Keratinocyte (primary cell): Measurements from ENCODE around the gene SLCO3A1. TPM values are rescaled to one million over a fixed set of nuclear protein-coding genes. Genes with fewer than 3 reads are reported as not detected.

Experiments used
- DNase-seq: peaks from one replicate; pipeline ENCODE4 v3.0.0-alpha.2; 2011; ENCODE audit warnings: low read depth, missing footprints, low spot score
- FAIRE-seq: peaks from 2 replicates; lab custom pipeline; 2011; peaks lifted over from hg19 to GRCh38; lab: Jason Lieb, UNC
- H2AFZ ChIP-seq: 2 replicates; pipeline ENCODE4 v1.6.0; 2012; ENCODE audit warnings: low read length, control low read depth, inconsistent platforms; ENCODE audit not compliant: control insufficient read depth
- H3K27ac ChIP-seq: 2 replicates; pipeline ENCODE4 v1.5.1; 2011; ENCODE audit warnings: low read length; ENCODE audit not compliant: control insufficient read depth, insufficient read depth
- H3K27me3 ChIP-seq: 3 replicates; pipeline ENCODE4 v1.6.0; 2011; ENCODE audit warnings: low read length; ENCODE audit not compliant: control insufficient read depth, insufficient read depth; ENCODE audit errors: extremely low read depth
- H3K36me3 ChIP-seq, 2 experiments: 2 replicates in 1 of 2; 3 replicates in 1 of 2; pipeline ENCODE4 v1.5.1; 2011; ENCODE audit warnings: low read length in 2 of 2, mild to moderate bottlenecking in 1 of 2; ENCODE audit not compliant: control insufficient read depth in 2 of 2, insufficient read depth in 2 of 2; ENCODE audit errors: extremely low read depth in 1 of 2
- H3K4me1 ChIP-seq: 3 replicates; pipeline ENCODE4 v1.5.1; 2011; ENCODE audit warnings: low read length; ENCODE audit not compliant: control insufficient read depth, insufficient read depth; ENCODE audit errors: extremely low read depth
- H3K4me2 ChIP-seq: 3 replicates; pipeline ENCODE4 v1.6.0; 2011; ENCODE audit warnings: low read depth, low read length; ENCODE audit not compliant: control insufficient read depth, insufficient read depth; ENCODE audit errors: extremely low read depth
- H3K4me3 ChIP-seq, 3 experiments: fragments of 200-600 bp in 1 of 3; sonication (generic) in 1 of 3; 2 replicates in 2 of 3; 3 replicates in 1 of 3; pipeline ENCODE4 v1.5.1; 2011 to 2016; ENCODE audit warnings: low read length in 3 of 3, mild to moderate bottlenecking in 3 of 3, control low read depth in 2 of 3, inconsistent platforms in 1 of 3, low read depth in 1 of 3, mixed read lengths in 1 of 3, mixed run types in 1 of 3, moderate library complexity in 1 of 3; ENCODE audit not compliant: control insufficient read depth in 2 of 3, insufficient read depth in 2 of 3; ENCODE audit errors: extremely low read depth in 1 of 3
- H3K79me2 ChIP-seq: 2 replicates; pipeline ENCODE4 v1.6.0; 2012; ENCODE audit warnings: low read length; ENCODE audit not compliant: control insufficient read depth, insufficient read depth
- H3K9ac ChIP-seq: 3 replicates; pipeline ENCODE4 v1.6.0; 2011; ENCODE audit warnings: low read length; ENCODE audit not compliant: control insufficient read depth, insufficient read depth; ENCODE audit errors: extremely low read depth
- H3K9me1 ChIP-seq: 3 replicates; pipeline ENCODE4 v1.6.0; 2011; ENCODE audit warnings: low read length; ENCODE audit not compliant: control insufficient read depth, insufficient read depth; ENCODE audit errors: extremely low read depth
- H3K9me3 ChIP-seq: 2 replicates; pipeline ENCODE4 v1.5.1; 2012; ENCODE audit warnings: low read depth, low read length; ENCODE audit not compliant: control insufficient read depth
- H4K20me1 ChIP-seq: 3 replicates; pipeline ENCODE4 v1.6.0; 2011; ENCODE audit warnings: low read length; ENCODE audit not compliant: control insufficient read depth, insufficient read depth; ENCODE audit errors: extremely low read depth
- CTCF ChIP-seq, 3 experiments: IDR thresholded peaks in 1 of 3; conservative IDR thresholded peaks in 1 of 3; optimal IDR thresholded peaks in 1 of 3; 2 replicates in 2 of 3; 3 replicates in 1 of 3; pipeline versions ENCODE3 to v1.5.1; 2011; ENCODE audit warnings: low read length in 3 of 3, mild to moderate bottlenecking in 3 of 3, moderate library complexity in 2 of 3, control low read depth in 1 of 3, inconsistent platforms in 1 of 3; ENCODE audit not compliant: insufficient read depth in 2 of 3; ENCODE audit errors: extremely low read depth in 1 of 3
- EZH2 ChIP-seq: IDR thresholded peaks from one replicate; pipeline ENCODE4 v1.6.1; 2012; ENCODE audit warnings: inconsistent platforms, mild to moderate bottlenecking, low read length, moderate library complexity
- dilution Hi-C: fragments of 300-500 bp; cut with MboI; formaldehyde crosslinking; loops from one replicate; pipeline ENCODE4 v1.7.0; 2020; ENCODE audit warnings: low sequenced_read_pairs; ENCODE audit not compliant: extremely low pct_ligation_motif_present
- polyA plus RNA-seq, 5 experiments: library from polyadenylated mRNA; depleted of rRNA in 3 of 5; stranded (reverse) in 3 of 5; stranded (forward) in 1 of 5; unstranded in 1 of 5; fragments of >200 nt; gene quantifications; 1 replicate in 1 of 5; 2 replicates in 3 of 5; 3 replicates in 1 of 5; pipeline versions ENCODE4 v1.2.1 to v1.2.3, GENCODE V29; 2011 to 2012; ENCODE audit warnings: missing spikeins in 2 of 5, low read depth in 1 of 5, low replicate concordance in 1 of 5

Gene SLCO3A1
- polyA plus RNA-seq, 1 donor (not counting 4 experiments of a cell fraction or from before 2014, with no cell fraction given) = 21.3 TPM

GRCh38 chr15:91919014-91919534 lies 65.6 kb downstream of the SLCO3A1 start:
- peaks cover 2% of the 10 kb centered on the region for H3K9me1 ChIP-seq
- no peak overlapping the region for H3K9ac ChIP-seq
- H3K9me3 ChIP-seq = no peaks in the 10 kb centered on the region
- H4K20me1 ChIP-seq = no peaks in the 10 kb centered on the region
- H3K27me3 ChIP-seq = no peaks in the 10 kb centered on the region
- dilution Hi-C loops = no loop called here
- H3K27ac ChIP-seq = no peak overlapping the region
- H3K79me2 ChIP-seq = peaks cover 35% of the 10 kb centered on the region
- no peak overlapping the region for H3K4me3 ChIP-seq
- H3K4me1 ChIP-seq = no peaks in the 10 kb centered on the region
- H2AFZ ChIP-seq = no peak overlapping the region
- FAIRE-seq = no peak
- no peak overlapping the region for H3K4me2 ChIP-seq
- H3K36me3 ChIP-seq = peaks cover 2 to 3% of the 10 kb centered on the region in 2 experiments
- TF ChIP-seq CTCF (optimal IDR thresholded peaks at IDR 0.05 in 1 of 3, IDR thresholded peaks at IDR 0.05 in 1 of 3, conservative IDR thresholded peaks at IDR 0.05 in 1 of 3; ENCODE audit: extremely low read depth in 1 of 3, insufficient read depth in 2 of 3, low read length in 3 of 3) (no peak), EZH2 (no peak)
- DNase-seq = no peak

- no peak for DNase-seq
- H3K27ac ChIP-seq = peak overlapping the region; percentile 32
These were observed 67.8 kb downstream of the SLCO3A1 start for GRCh38 chr15:91921188-91921842.

More at GRCh38 chr15:91921188-91921842, 67.8 kb downstream of the SLCO3A1 start:
- no peak for TF ChIP-seq CTCF (optimal IDR thresholded peaks at IDR 0.05 in 1 of 3, IDR thresholded peaks at IDR 0.05 in 1 of 3, conservative IDR thresholded peaks at IDR 0.05 in 1 of 3; ENCODE audit: extremely low read depth in 1 of 3, insufficient read depth in 2 of 3, low read length in 3 of 3)
- dilution Hi-C loops = no loop called here
- peaks cover 46% of the 10 kb centered on the region for H3K79me2 ChIP-seq
- peaks cover 2% of the 10 kb centered on the region for H3K9me1 ChIP-seq
- no peak overlapping the region for H3K4me3 ChIP-seq
- H3K9me3 ChIP-seq = no peaks in the 10 kb centered on the region
- no peak overlapping the region for H3K4me2 ChIP-seq
- H4K20me1 ChIP-seq = no peaks in the 10 kb centered on the region
- no peaks in the 10 kb centered on the region for H3K4me1 ChIP-seq
- H3K36me3 ChIP-seq = peaks cover 2% of the 10 kb centered on the region in 2 experiments
- H3K9ac ChIP-seq = no peak overlapping the region
- no peak overlapping the region for H2AFZ ChIP-seq
- no peaks in the 10 kb centered on the region for H3K27me3 ChIP-seq
- no peak for FAIRE-seq
